Uterus (tissue), 4 donors: Measurements from ENCODE around the gene DRAM2. TPM values are rescaled to one million over a fixed set of nuclear protein-coding genes. Genes with fewer than 3 reads are reported as not detected.

Experiments
- DNase-seq, 2 donors: peaks; one replicate each; pipeline ENCODE4 v3.0.0-alpha.2; 2019 to 2020
- H3K27ac ChIP-seq, 2 donors: fragments of 200-600 bp; sonication (generic); 1 replicate in 1 of 2; 2 replicates in 1 of 2; pipeline ENCODE4 v1.5.1; 2016 to 2018
- H3K27me3 ChIP-seq, 2 donors: fragments of 200-600 bp; sonication (generic); one replicate each; pipeline ENCODE4 v1.5.1; 2018 to 2019; ENCODE audit warnings: control low read depth in 1 of 2
- H3K36me3 ChIP-seq, 2 donors: fragments of 200-600 bp; sonication (generic); one replicate each; pipeline ENCODE4 v1.5.1; 2019; ENCODE audit warnings: control low read depth in 1 of 2
- H3K4me1 ChIP-seq, 2 donors: fragments of 200-600 bp; sonication (generic); one replicate each; pipeline ENCODE4 v1.5.1; 2018 to 2019; ENCODE audit warnings: control low read depth in 1 of 2
- H3K4me3 ChIP-seq, 2 donors: fragments of 200-600 bp; sonication (generic); 1 replicate in 1 of 2; 2 replicates in 1 of 2; pipeline ENCODE4 v1.5.1; 2018 to 2019; ENCODE audit warnings: mild to moderate bottlenecking in 1 of 2
- H3K9me3 ChIP-seq, 2 donors: fragments of 200-600 bp; sonication (generic); one replicate each; pipeline ENCODE4 v1.5.1; 2019; ENCODE audit warnings: control low read depth in 1 of 2
- POLR2A ChIP-seq, 2 donors: fragments of 450-650 bp; IDR thresholded peaks; one replicate each; pipeline ENCODE4 v1.6.1; 2016; ENCODE audit warnings: antibody characterized with exemption in 2 of 2, mild to moderate bottlenecking in 1 of 2, moderate library complexity in 1 of 2
- intact Hi-C: fragments of 100-400 bp; cut with DNase I; formaldehyde crosslinking; loops from one replicate; pipeline ENCODE4 v1.15.1; 2023; ENCODE audit warnings: low total_unique reads
- total RNA-seq, 4 donors: library from RNA; depleted of rRNA in 3 of 4; stranded (reverse); fragments of >200 nt in 3 of 4; gene quantifications; one replicate each; pipeline versions ENCODE4 v1.1.0 to v1.2.4, GENCODE V29; 2014 to 2023
- TF ChIP-seq, protein P1 (sequence below), 4 experiments: fragments of 200-600 bp in 2 of 4; fragments of 450-650 bp in 2 of 4; sonication (generic) in 2 of 4; IDR thresholded peaks; one replicate each; pipeline ENCODE4 v1.5.1; 2016 to 2019; ENCODE audit warnings: antibody characterized with exemption in 4 of 4, mild to moderate bottlenecking in 2 of 4, moderate library complexity in 1 of 4
- donor health status: DM: yes; HTN: yes; CAD: no.

Gene DRAM2
- total RNA-seq, 4 donors from 2014 or later: 8.8 to 39.9 (median 27.6) TPM

DNA sequence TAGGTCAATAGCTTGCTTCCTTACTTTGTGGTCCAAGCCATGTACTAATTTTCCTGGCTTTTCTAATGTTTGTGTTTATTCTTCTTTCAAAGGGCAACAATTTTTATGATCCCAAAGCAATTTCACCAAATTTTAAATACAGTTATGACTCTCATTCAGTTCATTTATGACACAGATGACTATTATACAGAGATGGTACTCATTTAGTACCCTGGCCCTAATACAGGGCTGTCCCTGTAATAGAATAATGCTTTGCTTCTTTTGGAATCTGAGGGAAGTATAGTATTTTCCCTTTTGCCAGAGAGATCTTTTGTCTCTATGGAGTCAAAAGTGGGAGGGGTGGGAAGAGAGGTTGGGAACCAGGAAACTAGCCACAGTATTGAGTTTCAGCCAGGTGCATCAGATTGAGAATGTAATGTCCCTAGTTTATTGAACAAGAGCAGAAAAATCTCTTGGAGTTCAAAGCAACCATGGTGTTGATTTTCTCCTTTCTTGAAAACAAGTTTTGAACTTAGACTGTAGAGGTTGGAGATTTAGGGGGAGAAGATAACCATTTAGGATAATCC lies 40.2 kb upstream of the DRAM2 start:
- Histone ChIP-seq H3K4me1 (no peaks in the 10 kb centered on the region), H3K36me3 (no peaks in the 10 kb centered on the region), H3K27ac (no peak overlapping the region), H3K27me3 (no peaks in the 10 kb centered on the region), H3K4me3 (no peak overlapping the region), H3K9me3 (no peaks in the 10 kb centered on the region)
- intact Hi-C loops: no loop called here
- no peak for DNase-seq
- TF ChIP-seq, protein P1, sequence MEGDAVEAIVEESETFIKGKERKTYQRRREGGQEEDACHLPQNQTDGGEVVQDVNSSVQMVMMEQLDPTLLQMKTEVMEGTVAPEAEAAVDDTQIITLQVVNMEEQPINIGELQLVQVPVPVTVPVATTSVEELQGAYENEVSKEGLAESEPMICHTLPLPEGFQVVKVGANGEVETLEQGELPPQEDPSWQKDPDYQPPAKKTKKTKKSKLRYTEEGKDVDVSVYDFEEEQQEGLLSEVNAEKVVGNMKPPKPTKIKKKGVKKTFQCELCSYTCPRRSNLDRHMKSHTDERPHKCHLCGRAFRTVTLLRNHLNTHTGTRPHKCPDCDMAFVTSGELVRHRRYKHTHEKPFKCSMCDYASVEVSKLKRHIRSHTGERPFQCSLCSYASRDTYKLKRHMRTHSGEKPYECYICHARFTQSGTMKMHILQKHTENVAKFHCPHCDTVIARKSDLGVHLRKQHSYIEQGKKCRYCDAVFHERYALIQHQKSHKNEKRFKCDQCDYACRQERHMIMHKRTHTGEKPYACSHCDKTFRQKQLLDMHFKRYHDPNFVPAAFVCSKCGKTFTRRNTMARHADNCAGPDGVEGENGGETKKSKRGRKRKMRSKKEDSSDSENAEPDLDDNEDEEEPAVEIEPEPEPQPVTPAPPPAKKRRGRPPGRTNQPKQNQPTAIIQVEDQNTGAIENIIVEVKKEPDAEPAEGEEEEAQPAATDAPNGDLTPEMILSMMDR (IDR thresholded peaks at IDR 0.05): no peak
- no peak for TF ChIP-seq POLR2A (IDR thresholded peaks at IDR 0.05)

DNA sequence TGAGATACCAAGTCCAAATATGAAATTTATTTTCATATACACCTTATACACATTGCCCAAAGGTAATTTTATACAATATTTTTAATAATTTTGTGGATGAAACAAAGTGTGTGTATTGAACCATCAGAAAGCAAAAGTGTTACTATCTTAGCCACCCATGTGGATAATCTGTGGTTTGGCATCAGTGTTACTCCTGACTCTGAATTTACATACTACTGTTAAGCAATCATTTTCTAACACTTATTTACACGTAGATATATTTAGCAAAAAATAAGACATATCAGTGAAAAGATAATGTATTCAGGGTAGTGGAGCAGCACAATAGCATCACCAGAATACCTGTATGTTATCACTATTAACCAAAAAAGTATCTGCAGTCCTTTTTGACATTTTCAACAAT lies 36.8 kb upstream of the DRAM2 start:
- no peak for DNase-seq
- Histone ChIP-seq H3K4me3 (no peak overlapping the region), H3K9me3 (no peaks in the 10 kb centered on the region), H3K36me3 (no peaks in the 10 kb centered on the region), H3K4me1 (no peaks in the 10 kb centered on the region), H3K27me3 (no peaks in the 10 kb centered on the region), H3K27ac (no peak overlapping the region)
- TF ChIP-seq POLR2A (IDR thresholded peaks at IDR 0.05): no peak
- TF ChIP-seq, protein P1 (IDR thresholded peaks at IDR 0.05): no peak
- intact Hi-C loops: no loop called here

DNA sequence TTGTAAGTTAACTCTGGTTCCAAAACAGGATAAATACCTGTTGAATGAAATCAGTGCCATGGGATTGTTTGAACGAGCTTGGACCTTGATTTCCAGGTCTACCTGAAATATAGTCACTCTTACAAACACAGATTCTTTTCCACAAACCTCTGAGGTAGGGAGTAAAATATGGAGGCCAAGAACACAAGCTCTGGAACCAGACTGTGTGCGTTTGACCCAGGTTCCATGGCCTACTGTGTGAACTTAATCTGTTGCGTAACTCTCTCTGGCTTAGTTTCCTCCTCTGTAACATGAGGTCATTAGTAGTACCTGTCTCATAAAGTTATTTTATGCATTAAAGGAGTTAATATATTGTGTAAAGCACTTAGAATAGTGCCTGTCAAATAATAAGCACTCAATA lies 35.5 kb upstream of the DRAM2 start:
- H3K4me3 ChIP-seq: no peak overlapping the region
- intact Hi-C loops: no loop called here
- H3K36me3 ChIP-seq: no peaks in the 10 kb centered on the region
- no peak overlapping the region for H3K27ac ChIP-seq
- no peaks in the 10 kb centered on the region for H3K9me3 ChIP-seq
- DNase-seq: no peak
- TF ChIP-seq, protein P1 (IDR thresholded peaks at IDR 0.05): no peak
- TF ChIP-seq POLR2A (IDR thresholded peaks at IDR 0.05): no peak
- H3K27me3 ChIP-seq: no peaks in the 10 kb centered on the region
- no peaks in the 10 kb centered on the region for H3K4me1 ChIP-seq

DNA sequence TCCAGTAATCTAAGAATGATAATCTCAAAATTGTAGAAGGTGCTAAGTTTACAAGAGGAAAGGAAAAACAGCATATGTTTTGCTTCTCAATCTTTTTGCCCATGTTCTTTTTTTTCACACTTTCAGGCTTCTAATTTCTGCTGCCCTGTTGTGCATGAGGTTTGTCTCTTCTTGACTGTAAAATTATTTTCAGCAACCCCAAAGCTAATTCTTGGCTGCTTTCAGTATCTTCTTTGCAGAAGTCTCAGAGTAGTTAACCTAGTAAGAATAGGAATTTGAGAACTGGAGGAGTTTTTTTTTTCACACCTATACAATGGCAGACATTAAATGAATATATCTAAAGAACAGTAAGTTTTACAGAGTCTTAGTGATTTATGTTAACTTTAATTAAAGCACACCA lies 34.2 kb upstream of the DRAM2 start:
- Histone ChIP-seq H3K9me3 (no peaks in the 10 kb centered on the region), H3K36me3 (no peaks in the 10 kb centered on the region), H3K27ac (no peak overlapping the region), H3K27me3 (no peaks in the 10 kb centered on the region), H3K4me1 (no peaks in the 10 kb centered on the region), H3K4me3 (no peak overlapping the region)
- TF ChIP-seq, protein P1 (IDR thresholded peaks at IDR 0.05): no peak
- TF ChIP-seq POLR2A (IDR thresholded peaks at IDR 0.05): no peak
- DNase-seq: no peak
- intact Hi-C loops: no loop called here

DNA sequence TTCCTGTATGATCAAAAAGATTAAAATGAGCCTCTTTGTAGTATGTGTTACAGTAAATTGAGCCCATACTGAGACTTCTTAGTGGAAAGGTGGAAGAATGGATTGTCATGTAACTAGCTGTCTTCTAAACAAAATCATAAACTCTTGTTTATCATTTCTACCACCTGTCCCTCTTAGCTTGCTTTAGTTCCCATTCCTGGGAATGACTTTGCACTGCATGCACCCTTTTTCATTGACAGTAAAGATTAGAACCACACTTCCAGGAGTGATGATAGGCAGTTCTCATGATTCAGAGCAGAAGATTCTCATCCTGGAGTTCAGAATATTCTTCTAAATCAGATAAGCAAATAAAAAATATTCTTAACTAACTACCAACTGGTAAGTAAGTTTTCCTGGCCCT lies 32.6 kb upstream of the DRAM2 start:
- no peaks in the 10 kb centered on the region for H3K4me1 ChIP-seq
- no peaks in the 10 kb centered on the region for H3K36me3 ChIP-seq
- H3K27ac ChIP-seq: no peak overlapping the region
- no peaks in the 10 kb centered on the region for H3K27me3 ChIP-seq
- no peaks in the 10 kb centered on the region for H3K9me3 ChIP-seq
- intact Hi-C loops: no loop called here
- no peak overlapping the region for H3K4me3 ChIP-seq
- no peak for DNase-seq
- TF ChIP-seq, protein P1 (IDR thresholded peaks at IDR 0.05): no peak
- no peak for TF ChIP-seq POLR2A (IDR thresholded peaks at IDR 0.05)
